ENCODE data around the gene LEMD1.

LEMD1 gene

GRCh38 chr1:205345761-205346160, 76.1 kb downstream of the LEMD1 start:
- H3K9me3 ChIP-seq (replicated peaks; ENCODE audit: low read length), result no peaks in the 10 kb centered on the region
- no peak overlapping the region for H3K4me2 ChIP-seq (ENCODE audit: low read length)
- H3K36me3 ChIP-seq (ENCODE audit: insufficient read depth, low read length), result no peaks in the 10 kb centered on the region
- H3K4me3 ChIP-seq (ENCODE audit: low read length), result no peak overlapping the region
- H3K9ac ChIP-seq (ENCODE audit: low read depth, low read length), result no peak overlapping the region
- peaks cover 91% of the 10 kb centered on the region for H3K27me3 ChIP-seq (ENCODE audit: control insufficient read depth, insufficient read depth, low read length)
- H3K4me1 ChIP-seq (ENCODE audit: control insufficient read depth, insufficient read depth, low read length), result peaks cover 12% of the 10 kb centered on the region

GRCh38 chr1:205344066-205344928, 77.6 kb downstream of the LEMD1 start:
- peaks cover 80% of the 10 kb centered on the region for H3K27me3 ChIP-seq (ENCODE audit: control insufficient read depth, insufficient read depth, low read length)
- peak overlapping the region; percentile 79 for H3K4me2 ChIP-seq (ENCODE audit: low read length)
- H3K4me3 ChIP-seq (ENCODE audit: low read length), result peak overlapping the region; percentile 46
- H3K4me1 ChIP-seq (ENCODE audit: control insufficient read depth, insufficient read depth, low read length), result peaks cover 12% of the 10 kb centered on the region
- no peak overlapping the region for H3K9ac ChIP-seq (ENCODE audit: low read depth, low read length)
- H3K9me3 ChIP-seq (replicated peaks; ENCODE audit: low read length), result no peaks in the 10 kb centered on the region
- no peaks in the 10 kb centered on the region for H3K36me3 ChIP-seq (ENCODE audit: insufficient read depth, low read length)

GRCh38 chr1:205343431-205344065, 78.3 kb downstream of the LEMD1 start:
- H3K27me3 ChIP-seq (ENCODE audit: control insufficient read depth, insufficient read depth, low read length), result peaks cover 80% of the 10 kb centered on the region
- no peak overlapping the region for H3K9ac ChIP-seq (ENCODE audit: low read depth, low read length)
- no peak overlapping the region for H3K4me2 ChIP-seq (ENCODE audit: low read length)
- H3K9me3 ChIP-seq (replicated peaks; ENCODE audit: low read length), result no peaks in the 10 kb centered on the region
- H3K36me3 ChIP-seq (ENCODE audit: insufficient read depth, low read length), result no peaks in the 10 kb centered on the region
- peak overlapping the region; percentile 46 for H3K4me3 ChIP-seq (ENCODE audit: low read length)
- H3K4me1 ChIP-seq (ENCODE audit: control insufficient read depth, insufficient read depth, low read length), result peaks cover 12% of the 10 kb centered on the region

- Histone ChIP-seq H3K36me3 (ENCODE audit: insufficient read depth, low read length) (no peaks in the 10 kb centered on the region), H3K9me3 (replicated peaks; ENCODE audit: low read length) (no peaks in the 10 kb centered on the region), H3K9ac (ENCODE audit: low read depth, low read length) (no peak overlapping the region), H3K4me2 (ENCODE audit: low read length) (no peak overlapping the region), H3K27me3 (ENCODE audit: control insufficient read depth, insufficient read depth, low read length) (peaks cover 80% of the 10 kb centered on the region), H3K4me1 (ENCODE audit: control insufficient read depth, insufficient read depth, low read length) (peaks cover 12% of the 10 kb centered on the region), H3K4me3 (ENCODE audit: low read length) (no peak overlapping the region)
These were observed 78.9 kb downstream of the LEMD1 start for GRCh38 chr1:205342986-205343385.

GRCh38 chr1:205340676-205341075, 81.2 kb downstream of the LEMD1 start:
- Histone ChIP-seq H3K9me3 (replicated peaks; ENCODE audit: low read length) (no peaks in the 10 kb centered on the region), H3K4me1 (ENCODE audit: control insufficient read depth, insufficient read depth, low read length) (peaks cover 12% of the 10 kb centered on the region), H3K27me3 (ENCODE audit: control insufficient read depth, insufficient read depth, low read length) (peaks cover 76% of the 10 kb centered on the region), H3K4me3 (ENCODE audit: low read length) (no peak overlapping the region), H3K9ac (ENCODE audit: low read depth, low read length) (no peak overlapping the region), H3K4me2 (ENCODE audit: low read length) (no peak overlapping the region), H3K36me3 (ENCODE audit: insufficient read depth, low read length) (no peaks in the 10 kb centered on the region)

GRCh38 chr1:205339717-205340116, 82.1 kb downstream of the LEMD1 start:
- Histone ChIP-seq H3K4me2 (ENCODE audit: low read length) (no peak overlapping the region), H3K4me3 (ENCODE audit: low read length) (no peak overlapping the region), H3K27me3 (ENCODE audit: control insufficient read depth, insufficient read depth, low read length) (peaks cover 72% of the 10 kb centered on the region), H3K36me3 (ENCODE audit: insufficient read depth, low read length) (no peaks in the 10 kb centered on the region), H3K9me3 (replicated peaks; ENCODE audit: low read length) (no peaks in the 10 kb centered on the region), H3K4me1 (ENCODE audit: control insufficient read depth, insufficient read depth, low read length) (peaks cover 12% of the 10 kb centered on the region), H3K9ac (ENCODE audit: low read depth, low read length) (no peak overlapping the region)

- H3K4me1 ChIP-seq (ENCODE audit: control insufficient read depth, insufficient read depth, low read length), result peaks cover 8% of the 10 kb centered on the region
- H3K9me3 ChIP-seq (replicated peaks; ENCODE audit: low read length), result no peaks in the 10 kb centered on the region
- H3K4me3 ChIP-seq (ENCODE audit: low read length), result no peak overlapping the region
- H3K36me3 ChIP-seq (ENCODE audit: insufficient read depth, low read length), result no peaks in the 10 kb centered on the region
- H3K27me3 ChIP-seq (ENCODE audit: control insufficient read depth, insufficient read depth, low read length), result peaks cover 70% of the 10 kb centered on the region
- H3K4me2 ChIP-seq (ENCODE audit: low read length), result no peak overlapping the region
- H3K9ac ChIP-seq (ENCODE audit: low read depth, low read length), result no peak overlapping the region
These were observed 82.6 kb downstream of the LEMD1 start for GRCh38 chr1:205339197-205339702.

- no peaks in the 10 kb centered on the region for H3K4me1 ChIP-seq (ENCODE audit: control insufficient read depth, insufficient read depth, low read length)
- H3K4me2 ChIP-seq (ENCODE audit: low read length), result no peak overlapping the region
- H3K36me3 ChIP-seq (ENCODE audit: insufficient read depth, low read length), result no peaks in the 10 kb centered on the region
- H3K9me3 ChIP-seq (replicated peaks; ENCODE audit: low read length), result no peaks in the 10 kb centered on the region
- H3K4me3 ChIP-seq (ENCODE audit: low read length), result no peak overlapping the region
- no peak overlapping the region for H3K9ac ChIP-seq (ENCODE audit: low read depth, low read length)
- H3K27me3 ChIP-seq (ENCODE audit: control insufficient read depth, insufficient read depth, low read length), result peaks cover 67% of the 10 kb centered on the region
These were observed 83.8 kb downstream of the LEMD1 start for GRCh38 chr1:205338011-205338410.

GRCh38 chr1:205337481-205337880, 84.4 kb downstream of the LEMD1 start:
- H3K4me3 ChIP-seq (ENCODE audit: low read length), result no peak overlapping the region
- H3K4me2 ChIP-seq (ENCODE audit: low read length), result no peak overlapping the region
- peaks cover 65% of the 10 kb centered on the region for H3K27me3 ChIP-seq (ENCODE audit: control insufficient read depth, insufficient read depth, low read length)
- no peaks in the 10 kb centered on the region for H3K4me1 ChIP-seq (ENCODE audit: control insufficient read depth, insufficient read depth, low read length)
- H3K9ac ChIP-seq (ENCODE audit: low read depth, low read length), result no peak overlapping the region
- H3K9me3 ChIP-seq (replicated peaks; ENCODE audit: low read length), result no peaks in the 10 kb centered on the region
- no peaks in the 10 kb centered on the region for H3K36me3 ChIP-seq (ENCODE audit: insufficient read depth, low read length)

GRCh38 chr1:205335692-205336091, 86.2 kb downstream of the LEMD1 start:
- no peaks in the 10 kb centered on the region for H3K36me3 ChIP-seq (ENCODE audit: insufficient read depth, low read length)
- no peak overlapping the region for H3K4me2 ChIP-seq (ENCODE audit: low read length)
- H3K4me3 ChIP-seq (ENCODE audit: low read length), result no peak overlapping the region
- peaks cover 68% of the 10 kb centered on the region for H3K27me3 ChIP-seq (ENCODE audit: control insufficient read depth, insufficient read depth, low read length)
- no peaks in the 10 kb centered on the region for H3K4me1 ChIP-seq (ENCODE audit: control insufficient read depth, insufficient read depth, low read length)
- no peak overlapping the region for H3K9ac ChIP-seq (ENCODE audit: low read depth, low read length)
- H3K9me3 ChIP-seq (replicated peaks; ENCODE audit: low read length), result no peaks in the 10 kb centered on the region

GRCh38 chr1:205332015-205332791, 89.7 kb downstream of the LEMD1 start:
- no peak overlapping the region for H3K4me2 ChIP-seq (ENCODE audit: low read length)
- no peaks in the 10 kb centered on the region for H3K9me3 ChIP-seq (replicated peaks; ENCODE audit: low read length)
- peaks cover 76% of the 10 kb centered on the region for H3K27me3 ChIP-seq (ENCODE audit: control insufficient read depth, insufficient read depth, low read length)
- no peaks in the 10 kb centered on the region for H3K4me1 ChIP-seq (ENCODE audit: control insufficient read depth, insufficient read depth, low read length)
- no peak overlapping the region for H3K4me3 ChIP-seq (ENCODE audit: low read length)
- no peak overlapping the region for H3K9ac ChIP-seq (ENCODE audit: low read depth, low read length)
- no peaks in the 10 kb centered on the region for H3K36me3 ChIP-seq (ENCODE audit: insufficient read depth, low read length)
